Uterus (tissue), 4 donors: ENCODE measurements around the gene LIPJ. TPM values are rescaled to one million over a fixed set of nuclear protein-coding genes. Genes with fewer than 3 reads are reported as not detected.

Experiments
- DNase-seq, 2 donors: peaks; one replicate each; pipeline ENCODE4 v3.0.0-alpha.2; 2019 to 2020
- H3K27ac ChIP-seq, 2 donors: fragments of 200-600 bp; sonication (generic); 1 replicate in 1 of 2; 2 replicates in 1 of 2; pipeline ENCODE4 v1.5.1; 2016 to 2018
- H3K27me3 ChIP-seq, 2 donors: fragments of 200-600 bp; sonication (generic); one replicate each; pipeline ENCODE4 v1.5.1; 2018 to 2019; ENCODE audit warnings: control low read depth in 1 of 2
- H3K36me3 ChIP-seq, 2 donors: fragments of 200-600 bp; sonication (generic); one replicate each; pipeline ENCODE4 v1.5.1; 2019; ENCODE audit warnings: control low read depth in 1 of 2
- H3K4me1 ChIP-seq, 2 donors: fragments of 200-600 bp; sonication (generic); one replicate each; pipeline ENCODE4 v1.5.1; 2018 to 2019; ENCODE audit warnings: control low read depth in 1 of 2
- H3K4me3 ChIP-seq, 2 donors: fragments of 200-600 bp; sonication (generic); 1 replicate in 1 of 2; 2 replicates in 1 of 2; pipeline ENCODE4 v1.5.1; 2018 to 2019; ENCODE audit warnings: mild to moderate bottlenecking in 1 of 2
- H3K9me3 ChIP-seq, 2 donors: fragments of 200-600 bp; sonication (generic); one replicate each; pipeline ENCODE4 v1.5.1; 2019; ENCODE audit warnings: control low read depth in 1 of 2
- CTCF ChIP-seq, 4 experiments: fragments of 200-600 bp in 2 of 4; fragments of 450-650 bp in 2 of 4; sonication (generic) in 2 of 4; IDR thresholded peaks; one replicate each; pipeline ENCODE4 v1.5.1; 2016 to 2019; ENCODE audit warnings: antibody characterized with exemption in 4 of 4, mild to moderate bottlenecking in 2 of 4, moderate library complexity in 1 of 4
- POLR2A ChIP-seq, 2 donors: fragments of 450-650 bp; IDR thresholded peaks; one replicate each; pipeline ENCODE4 v1.6.1; 2016; ENCODE audit warnings: antibody characterized with exemption in 2 of 2, mild to moderate bottlenecking in 1 of 2, moderate library complexity in 1 of 2
- intact Hi-C: fragments of 100-400 bp; cut with DNase I; formaldehyde crosslinking; loops from one replicate; pipeline ENCODE4 v1.15.1; 2023; ENCODE audit warnings: low total_unique reads
- total RNA-seq, 4 donors: library from RNA; depleted of rRNA in 3 of 4; stranded (reverse); fragments of >200 nt in 3 of 4; gene quantifications; one replicate each; pipeline versions ENCODE4 v1.1.0 to v1.2.4, GENCODE V29; 2014 to 2023
- donor health status: DM: yes; HTN: yes; CAD: no.

LIPJ gene
- total RNA-seq, 4 donors from 2014 or later, result 0.48 to 1.2 (median 0.59) TPM; not detected in 1

DNA sequence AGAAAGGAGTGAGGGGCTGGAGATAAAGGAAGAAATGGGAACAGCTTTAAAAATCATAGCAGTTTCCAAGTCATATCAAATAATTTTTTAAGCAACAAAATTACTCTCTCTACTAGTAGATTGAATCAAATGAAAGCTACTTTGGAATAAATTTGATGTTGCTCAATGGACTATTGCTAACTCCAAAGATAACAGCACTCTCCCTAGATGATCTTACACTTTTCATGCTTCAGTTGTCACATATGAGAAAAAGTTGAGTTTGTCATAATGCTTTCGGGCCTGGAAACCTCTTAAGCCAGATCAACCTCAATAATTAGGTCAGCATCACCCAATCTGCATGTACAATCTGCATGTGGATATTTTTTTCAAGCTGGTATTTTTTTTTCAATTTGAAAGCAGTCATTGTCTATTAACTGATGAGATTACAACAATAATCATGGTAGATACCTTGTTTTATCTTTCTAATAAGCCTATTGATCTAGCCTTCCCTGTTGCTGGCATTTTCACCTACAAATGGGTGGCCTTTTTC is 31.3 kb downstream of the LIPJ start:
- Histone ChIP-seq H3K4me3 (no peak overlapping the region), H3K4me1 (no peaks in the 10 kb centered on the region), H3K9me3 (no peaks in the 10 kb centered on the region), H3K27me3 (no peaks in the 10 kb centered on the region), H3K27ac (no peak overlapping the region), H3K36me3 (no peaks in the 10 kb centered on the region)
- intact Hi-C loops, result no loop called here
- DNase-seq, result no peak
- TF ChIP-seq POLR2A (IDR thresholded peaks at IDR 0.05) (no peak), CTCF (IDR thresholded peaks at IDR 0.05) (no peak)

DNA sequence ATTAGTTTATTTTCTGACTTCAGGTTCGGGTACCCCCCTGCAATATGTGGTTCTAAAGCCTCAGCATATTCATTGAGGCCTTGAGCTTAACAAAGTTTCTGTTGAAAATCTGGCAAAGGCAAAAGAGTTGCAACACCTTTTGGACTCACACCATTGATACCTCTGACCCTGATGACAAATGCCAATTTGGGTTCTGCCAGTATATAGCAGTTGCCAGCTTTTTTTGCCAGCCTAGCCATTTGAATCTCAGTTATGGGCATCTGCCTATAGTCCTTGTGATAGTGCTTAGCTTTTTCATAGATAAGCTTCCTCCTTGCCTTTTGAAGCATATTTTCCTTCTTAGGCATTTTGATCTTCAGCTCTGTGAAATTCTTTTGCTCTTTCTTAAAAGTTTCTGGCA is 31.9 kb downstream of the LIPJ start:
- Histone ChIP-seq H3K27me3 (no peaks in the 10 kb centered on the region), H3K4me3 (no peak overlapping the region), H3K27ac (no peak overlapping the region), H3K4me1 (no peaks in the 10 kb centered on the region), H3K9me3 (no peaks in the 10 kb centered on the region), H3K36me3 (no peaks in the 10 kb centered on the region)
- intact Hi-C loops, result no loop called here
- no peak for DNase-seq
- TF ChIP-seq POLR2A (IDR thresholded peaks at IDR 0.05) (no peak), CTCF (IDR thresholded peaks at IDR 0.05) (no peak)

- Histone ChIP-seq H3K4me1 (no peaks in the 10 kb centered on the region), H3K4me3 (no peak overlapping the region), H3K27ac (no peak overlapping the region), H3K36me3 (no peaks in the 10 kb centered on the region), H3K9me3 (no peaks in the 10 kb centered on the region), H3K27me3 (no peaks in the 10 kb centered on the region)
- intact Hi-C loops, result no loop called here
- no peak for TF ChIP-seq POLR2A (IDR thresholded peaks at IDR 0.05)
- no peak for TF ChIP-seq CTCF (IDR thresholded peaks at IDR 0.05)
- DNase-seq, result no peak
Measured at GRCh38 chr10:88620441-88620840, 33.9 kb downstream of the LIPJ start.

DNA sequence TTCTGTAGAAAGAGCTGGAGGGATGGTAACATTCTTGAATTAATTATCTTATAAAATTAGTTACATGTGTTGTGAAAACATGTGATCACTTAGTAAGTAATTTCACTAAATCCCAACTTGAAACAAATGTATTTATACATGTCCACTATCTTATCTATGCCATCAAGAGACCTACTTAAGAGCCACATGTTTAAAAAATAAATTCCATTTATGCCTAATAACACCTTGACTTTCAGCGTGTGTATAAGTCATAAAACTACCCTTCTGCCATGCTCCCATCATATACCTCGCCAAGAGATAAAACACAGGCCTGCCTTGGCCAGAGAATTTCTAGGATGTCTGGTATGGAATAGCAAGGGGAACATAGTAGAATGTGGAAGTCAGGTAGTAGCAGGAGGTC is 37.3 kb downstream of the LIPJ start:
- Histone ChIP-seq H3K9me3 (no peaks in the 10 kb centered on the region), H3K36me3 (no peaks in the 10 kb centered on the region), H3K4me3 (no peak overlapping the region), H3K27me3 (no peaks in the 10 kb centered on the region), H3K4me1 (no peaks in the 10 kb centered on the region), H3K27ac (no peak overlapping the region)
- TF ChIP-seq CTCF (IDR thresholded peaks at IDR 0.05), result no peak
- TF ChIP-seq POLR2A (IDR thresholded peaks at IDR 0.05), result no peak
- DNase-seq, result no peak
- intact Hi-C loops, result no loop called here

DNA sequence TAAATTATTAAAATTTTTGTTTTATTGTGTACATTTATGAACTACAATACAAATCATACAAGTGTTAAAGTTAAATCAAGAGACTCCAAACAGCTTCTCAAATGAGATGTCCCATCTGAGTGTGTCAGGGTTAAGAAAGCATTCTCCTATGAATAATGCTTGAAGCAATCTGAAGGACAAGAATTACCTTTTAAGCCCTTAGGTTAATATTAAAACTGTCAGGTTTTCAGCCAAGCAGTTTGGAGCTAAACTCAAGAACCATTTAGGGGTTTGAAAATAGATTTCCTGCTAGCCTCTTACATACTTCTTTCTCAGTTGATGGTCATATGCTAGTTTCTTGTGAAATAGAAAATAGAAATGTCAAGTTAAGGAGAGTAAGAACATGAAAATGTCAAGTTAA is 38.3 kb downstream of the LIPJ start:
- TF ChIP-seq POLR2A (IDR thresholded peaks at IDR 0.05), result no peak
- no peak for TF ChIP-seq CTCF (IDR thresholded peaks at IDR 0.05)

More for the DNA sequence above, 38.3 kb downstream of the LIPJ start:
- no peaks in the 10 kb centered on the region for H3K4me1 ChIP-seq
- intact Hi-C loops, result no loop called here
- H3K4me3 ChIP-seq, result no peak overlapping the region
- H3K36me3 ChIP-seq, result no peaks in the 10 kb centered on the region
- no peak for DNase-seq
- no peaks in the 10 kb centered on the region for H3K9me3 ChIP-seq
- H3K27me3 ChIP-seq, result no peaks in the 10 kb centered on the region
- no peak overlapping the region for H3K27ac ChIP-seq
